HepG2 (cell line): ENCODE results near the gene ZNF506. TPM values are rescaled to one million over a fixed set of nuclear protein-coding genes. Genes with fewer than 3 reads are reported as not detected.

Experiments used
- ATRX ChIP-seq: sonication (generic); formaldehyde crosslinking; IDR thresholded peaks from 2 replicates; pipeline ENCODE4 v1.4.0; 2020; ENCODE audit warnings: missing genetic modification reagents, borderline replicate concordance
- DDIT3 ChIP-seq: sonication (generic); formaldehyde crosslinking; IDR thresholded peaks from 2 replicates; pipeline ENCODE4 v1.4.0; 2020; ENCODE audit warnings: mild to moderate bottlenecking, missing genetic modification reagents
- ETS1 ChIP-seq: sonication (generic); formaldehyde crosslinking; IDR thresholded peaks from 2 replicates; pipeline ENCODE4 v1.4.0; 2020; ENCODE audit warnings: missing genetic modification reagents
- MED13 ChIP-seq: sonication (generic); formaldehyde crosslinking; IDR thresholded peaks from 2 replicates; pipeline ENCODE4 v1.5.0; 2020; ENCODE audit warnings: missing genetic modification reagents
- MLXIP ChIP-seq: sonication (generic); formaldehyde crosslinking; IDR thresholded peaks from 2 replicates; pipeline ENCODE4 v1.9.0; 2021; ENCODE audit warnings: missing genetic modification reagents, borderline replicate concordance
- MTF1 ChIP-seq: sonication (generic); formaldehyde crosslinking; IDR thresholded peaks from 2 replicates; pipeline ENCODE4 v1.5.0; 2020; ENCODE audit warnings: missing genetic modification reagents
- SETDB1 ChIP-seq: sonication (generic); formaldehyde crosslinking; IDR thresholded peaks from 2 replicates; pipeline ENCODE4 v1.5.1; 2020; ENCODE audit warnings: missing genetic modification reagents, mild to moderate bottlenecking, borderline replicate concordance
- SP1 ChIP-seq, 2 experiments: fragments of 450-650 bp in 1 of 2; sonication (generic) in 1 of 2; formaldehyde crosslinking in 1 of 2; IDR thresholded peaks; 2 replicates each; pipeline versions ENCODE4 v1.4.0 to v1.6.1; 2016 to 2020; ENCODE audit warnings: missing genetic modification reagents in 1 of 2
- SP4 ChIP-seq: sonication (generic); formaldehyde crosslinking; IDR thresholded peaks from 2 replicates; pipeline ENCODE4 v1.8.1; 2023; ENCODE audit warnings: mild to moderate bottlenecking, missing genetic modification reagents
- ZFP36 ChIP-seq: fragments of 150-350 bp; IDR thresholded peaks from 2 replicates; pipeline ENCODE4 v1.6.1; 2018; ENCODE audit warnings: borderline replicate concordance, low read length, low read depth; ENCODE audit not compliant: partially characterized antibody
- ZHX1 ChIP-seq: sonication (generic); formaldehyde crosslinking; IDR thresholded peaks from 2 replicates; pipeline ENCODE4 v1.8.1; 2022; ENCODE audit warnings: low read depth, mild to moderate bottlenecking, missing genetic modification reagents
- ZKSCAN5 ChIP-seq: sonication (generic); formaldehyde crosslinking; IDR thresholded peaks from 2 replicates; pipeline ENCODE4 v1.5.1; 2020; ENCODE audit warnings: mild to moderate bottlenecking, missing genetic modification reagents
- ZNF317 ChIP-seq: sonication (generic); formaldehyde crosslinking; IDR thresholded peaks from 2 replicates; pipeline ENCODE4 v1.5.0; 2020; ENCODE audit warnings: mild to moderate bottlenecking, missing genetic modification reagents
- ZNF333 ChIP-seq: sonication (generic); formaldehyde crosslinking; IDR thresholded peaks from 2 replicates; pipeline ENCODE4 v1.4.0; 2020; ENCODE audit warnings: mild to moderate bottlenecking, missing genetic modification reagents, borderline replicate concordance
- ZNF513 ChIP-seq: sonication (generic); formaldehyde crosslinking; conservative IDR thresholded peaks from 2 replicates; pipeline ENCODE4 v1.5.0; 2020; ENCODE audit warnings: missing genetic modification reagents
- ZNF749 ChIP-seq: sonication (generic); formaldehyde crosslinking; IDR thresholded peaks from 2 replicates; pipeline ENCODE4 v1.8.0; 2022; ENCODE audit warnings: mild to moderate bottlenecking, missing genetic modification reagents, moderate library complexity, borderline replicate concordance
- polyA plus RNA-seq, 8 experiments: library from polyadenylated mRNA; depleted of rRNA in 3 of 8; stranded (reverse) in 7 of 8; unstranded in 1 of 8; fragments of >200 nt; fragmentation: Illumina TruSeq in 4 of 8; extraction: Trizol in 4 of 8; gene quantifications; 2 replicates each; pipeline versions ENCODE4 v1.2.1 to v1.2.3, GENCODE V29; 2011 to 2016; ENCODE audit warnings: low read depth in 4 of 8, missing spikeins in 1 of 8, mixed read lengths in 1 of 8; ENCODE audit not compliant: insufficient read depth in 1 of 8
- total RNA-seq, 5 experiments: library from RNA; depleted of rRNA; stranded (reverse); fragments of >200 nt; fragmentation: Illumina TruSeq; extraction: Trizol; gene quantifications; 2 replicates each; pipeline ENCODE4 v1.2.3, GENCODE V29; 2016; ENCODE audit warnings: low read depth in 1 of 5

Gene ZNF506
- total and polyA plus RNA-seq, 2 of the 13 experiments (the other 11 are each of a cell fraction or from before 2014, with no cell fraction given) = not detected

GRCh38 chr19:19865750-19866610, 44.4 kb upstream of the ZNF506 start, which contains the start of gene ZNF253 (continued):
- no peak for TF ChIP-seq ETS1 (CRISPR knock-in tag)
- TF ChIP-seq SETDB1 = no peak
- TF ChIP-seq DDIT3 = no peak
- TF ChIP-seq MED13 (CRISPR knock-in tag) = no peak
- no peak for TF ChIP-seq ZNF749 (CRISPR knock-in tag)
- no peak for TF ChIP-seq SP1 (IDR thresholded peaks at IDR 0.05)
- TF ChIP-seq SP1 (CRISPR knock-in tag; IDR thresholded peaks at IDR 0.05) = peak; percentile 40; the same call in 1 of the 2 replicates
- TF ChIP-seq ZHX1 (CRISPR knock-in tag) = 0 out of 2 replicates have a peak, but pooled peaks have one; percentile 58
- 0 out of 2 replicates have a peak, but pooled peaks have one; percentile 48 for TF ChIP-seq ZNF317 (CRISPR knock-in tag)
- TF ChIP-seq SP4 (CRISPR knock-in tag) = peak; percentile 68; the same call in 1 of the 2 replicates
- no peak for TF ChIP-seq ZFP36
- no peak; the same call in 1 of the 2 replicates for TF ChIP-seq MLXIP (CRISPR knock-in tag)
- TF ChIP-seq MTF1 (CRISPR knock-in tag) = no peak
- no peak for TF ChIP-seq ZKSCAN5 (CRISPR knock-in tag)
- TF ChIP-seq ZNF333 (CRISPR knock-in tag) = no peak
- no peak for TF ChIP-seq ZNF513 (CRISPR knock-in tag)
- TF ChIP-seq ATRX (CRISPR knock-in tag) = no peak
